ENCODE results near the gene ZFYVE26. TPM values are rescaled to one million over a fixed set of nuclear protein-coding genes. Genes with fewer than 3 reads are reported as not detected.

The ZFYVE26 gene
- total RNA-seq, 6 donors from 2014 or later: 27.7 to 153 (median 44.5) TPM

DNA sequence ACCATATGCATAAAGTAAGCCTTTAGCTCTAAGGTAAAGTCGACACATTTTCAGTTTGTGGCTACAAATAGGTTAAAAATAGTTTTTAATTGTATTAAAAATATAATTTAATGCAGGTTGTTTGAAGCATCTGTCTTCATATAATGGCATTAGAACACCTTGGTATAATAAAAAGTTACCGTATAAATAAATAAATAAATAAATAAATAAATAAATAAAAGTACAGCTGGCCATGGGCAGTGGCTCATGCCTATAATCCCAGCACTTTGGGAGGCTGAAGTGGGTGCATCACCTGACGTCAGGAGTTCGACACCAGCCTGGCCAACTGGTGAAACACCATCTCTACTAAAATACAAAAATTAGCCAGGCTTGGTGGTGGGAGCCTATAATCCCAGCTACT is 15.6 kb downstream of the ZFYVE26 start:
- ATAC-seq (ENCODE audit: low FRiP score in 2 of 2) (no peak), DNase-seq (no peak)
- Histone ChIP-seq H3K36me3 (peaks cover 63 to 100% (median 87%) of the 10 kb centered on the region in 4 donors), H3K4me1 (no peaks in the 10 kb centered on the region), H3K4me3 (no peak overlapping the region), H3K9me3 (no peaks in the 10 kb centered on the region), H3K27ac (no peak overlapping the region), H3K27me3 (no peaks in the 10 kb centered on the region)
- TF ChIP-seq EP300 (IDR thresholded peaks at IDR 0.05) (no peak), POLR2A (IDR thresholded peaks at IDR 0.05) (no peak), POLR2AphosphoS5 (IDR thresholded peaks at IDR 0.05) (no peak)
- TF ChIP-seq, protein P1, sequence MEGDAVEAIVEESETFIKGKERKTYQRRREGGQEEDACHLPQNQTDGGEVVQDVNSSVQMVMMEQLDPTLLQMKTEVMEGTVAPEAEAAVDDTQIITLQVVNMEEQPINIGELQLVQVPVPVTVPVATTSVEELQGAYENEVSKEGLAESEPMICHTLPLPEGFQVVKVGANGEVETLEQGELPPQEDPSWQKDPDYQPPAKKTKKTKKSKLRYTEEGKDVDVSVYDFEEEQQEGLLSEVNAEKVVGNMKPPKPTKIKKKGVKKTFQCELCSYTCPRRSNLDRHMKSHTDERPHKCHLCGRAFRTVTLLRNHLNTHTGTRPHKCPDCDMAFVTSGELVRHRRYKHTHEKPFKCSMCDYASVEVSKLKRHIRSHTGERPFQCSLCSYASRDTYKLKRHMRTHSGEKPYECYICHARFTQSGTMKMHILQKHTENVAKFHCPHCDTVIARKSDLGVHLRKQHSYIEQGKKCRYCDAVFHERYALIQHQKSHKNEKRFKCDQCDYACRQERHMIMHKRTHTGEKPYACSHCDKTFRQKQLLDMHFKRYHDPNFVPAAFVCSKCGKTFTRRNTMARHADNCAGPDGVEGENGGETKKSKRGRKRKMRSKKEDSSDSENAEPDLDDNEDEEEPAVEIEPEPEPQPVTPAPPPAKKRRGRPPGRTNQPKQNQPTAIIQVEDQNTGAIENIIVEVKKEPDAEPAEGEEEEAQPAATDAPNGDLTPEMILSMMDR (IDR thresholded peaks at IDR 0.05): no peak
- WGBS, 2 donors: 95 to 97% methylated on average over 4 of the region's 4 CpGs

DNA sequence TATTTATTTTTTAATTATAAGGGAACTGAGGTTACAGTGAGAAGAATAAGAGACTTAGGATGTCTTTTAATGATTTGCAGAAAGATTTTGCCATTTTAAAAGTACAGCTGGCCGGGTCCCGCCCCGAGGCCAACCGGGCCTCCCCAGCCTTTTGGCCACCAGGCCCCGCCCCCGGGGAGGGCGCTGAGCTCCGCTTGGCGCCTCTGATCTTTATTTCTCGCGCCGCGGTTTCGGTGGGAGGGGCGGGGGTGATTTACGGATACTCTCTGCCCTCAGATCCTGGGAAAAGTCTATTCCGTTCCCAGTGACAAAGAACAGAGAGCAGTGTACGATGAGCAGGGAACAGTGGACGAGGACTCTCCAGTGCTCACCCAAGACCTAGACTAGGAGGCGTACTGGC is 17.7 kb downstream of the ZFYVE26 start:
- no peak overlapping the region for H3K4me3 ChIP-seq
- H3K36me3 ChIP-seq: peaks cover 60 to 100% (median 85%) of the 10 kb centered on the region in 4 donors
- DNase-seq (peak in 1 of 2 donors; percentile 67), ATAC-seq (ENCODE audit: low FRiP score in 2 of 2) (no peak)
- H3K27me3 ChIP-seq: no peaks in the 10 kb centered on the region
- no peak overlapping the region for H3K27ac ChIP-seq
- H3K9me3 ChIP-seq: no peaks in the 10 kb centered on the region
- WGBS, 2 donors: 86 to 94% methylated on average over 20 of the region's 20 CpGs
- TF ChIP-seq POLR2AphosphoS5 (IDR thresholded peaks at IDR 0.05) (no peak), POLR2A (IDR thresholded peaks at IDR 0.05) (no peak), EP300 (IDR thresholded peaks at IDR 0.05) (no peak)
- TF ChIP-seq, protein P1 (IDR thresholded peaks at IDR 0.05): no peak
- no peaks in the 10 kb centered on the region for H3K4me1 ChIP-seq

DNA sequence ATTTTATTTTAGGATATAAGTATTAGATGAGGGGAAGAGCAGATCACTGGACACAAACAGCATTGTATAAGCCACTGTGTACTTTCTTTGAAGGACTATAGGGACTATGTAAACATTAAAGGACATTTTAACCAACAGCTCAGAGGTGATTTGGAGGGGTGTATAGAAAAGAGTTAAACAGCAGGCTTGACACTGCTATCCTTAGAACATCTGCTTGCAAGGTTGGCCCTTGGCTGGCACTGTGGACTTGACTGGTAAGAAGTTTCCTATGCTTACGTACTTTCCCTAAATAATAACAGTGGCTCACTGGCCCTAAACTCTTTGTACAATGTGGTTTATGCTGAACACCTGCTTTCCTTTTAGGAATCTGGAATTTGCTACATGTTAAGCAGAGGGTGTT is 28.7 kb downstream of the ZFYVE26 start:
- H3K4me3 ChIP-seq: no peak overlapping the region
- no peaks in the 10 kb centered on the region for H3K4me1 ChIP-seq
- H3K27ac ChIP-seq: no peak overlapping the region
- H3K27me3 ChIP-seq: no peaks in the 10 kb centered on the region
- WGBS, 2 donors: 92 to 100% methylated on average over 1 of the region's 1 CpG
- no peaks in the 10 kb centered on the region for H3K9me3 ChIP-seq
- TF ChIP-seq, protein P1 (IDR thresholded peaks at IDR 0.05): no peak
- TF ChIP-seq EP300 (IDR thresholded peaks at IDR 0.05) (no peak), POLR2AphosphoS5 (IDR thresholded peaks at IDR 0.05) (no peak), POLR2A (IDR thresholded peaks at IDR 0.05) (no peak)
- DNase-seq (no peak), ATAC-seq (ENCODE audit: low FRiP score in 2 of 2) (no peak)
- peaks cover 62 to 100% (median 80%) of the 10 kb centered on the region in 4 donors for H3K36me3 ChIP-seq

DNA sequence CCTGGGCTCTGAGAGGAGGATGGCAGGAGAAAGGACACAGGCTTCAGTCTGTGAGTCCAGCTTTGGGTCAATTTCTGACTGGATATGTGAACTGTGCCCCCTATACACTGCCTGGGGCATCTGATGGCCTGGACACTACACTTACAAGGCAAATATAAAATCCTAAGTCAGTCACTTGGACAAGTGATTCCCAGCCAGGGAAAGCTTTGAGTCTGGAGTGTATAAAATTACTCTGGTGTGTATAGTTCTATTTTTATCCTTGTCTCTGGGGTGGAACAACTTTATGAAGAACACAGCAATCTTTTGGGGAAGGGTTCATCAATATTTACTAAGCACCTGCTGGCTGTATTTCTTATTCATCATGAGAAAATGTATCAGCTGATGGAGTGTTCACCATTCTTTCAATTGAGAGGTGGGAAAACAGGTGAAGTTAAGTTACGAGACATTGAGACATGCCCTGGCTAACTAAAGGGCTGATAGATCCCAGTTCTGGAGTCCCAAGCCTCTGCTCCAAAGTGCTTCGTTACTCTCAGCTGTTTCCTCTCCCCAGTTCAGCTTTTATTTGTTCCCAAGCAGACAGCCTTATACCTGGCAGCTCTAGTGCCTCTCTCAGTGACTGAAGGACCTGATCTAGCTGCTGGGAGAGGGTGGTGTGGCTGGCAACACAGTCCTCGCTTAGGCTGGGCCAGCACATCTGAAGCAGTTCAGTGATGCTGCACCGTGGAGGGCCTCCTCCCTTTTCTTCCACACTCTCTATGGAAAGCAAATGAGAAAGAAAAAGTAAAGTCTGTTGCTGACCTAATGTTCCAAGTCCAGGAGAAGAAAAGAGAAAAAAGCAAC is 30.9 kb downstream of the ZFYVE26 start:
- DNase-seq (no peak), ATAC-seq (ENCODE audit: low FRiP score in 2 of 2) (no peak)
- Histone ChIP-seq H3K27me3 (no peaks in the 10 kb centered on the region), H3K27ac (no peak overlapping the region), H3K9me3 (no peaks in the 10 kb centered on the region), H3K4me3 (no peak overlapping the region), H3K4me1 (no peaks in the 10 kb centered on the region), H3K36me3 (peaks cover 74 to 100% (median 96%) of the 10 kb centered on the region in 4 donors)
- no peak for TF ChIP-seq POLR2A (IDR thresholded peaks at IDR 0.05)
- TF ChIP-seq EP300 (IDR thresholded peaks at IDR 0.05): no peak
- no peak for TF ChIP-seq POLR2AphosphoS5 (IDR thresholded peaks at IDR 0.05)
- WGBS, 2 donors: 96% methylated on average over 4 of the region's 4 CpGs

DNA sequence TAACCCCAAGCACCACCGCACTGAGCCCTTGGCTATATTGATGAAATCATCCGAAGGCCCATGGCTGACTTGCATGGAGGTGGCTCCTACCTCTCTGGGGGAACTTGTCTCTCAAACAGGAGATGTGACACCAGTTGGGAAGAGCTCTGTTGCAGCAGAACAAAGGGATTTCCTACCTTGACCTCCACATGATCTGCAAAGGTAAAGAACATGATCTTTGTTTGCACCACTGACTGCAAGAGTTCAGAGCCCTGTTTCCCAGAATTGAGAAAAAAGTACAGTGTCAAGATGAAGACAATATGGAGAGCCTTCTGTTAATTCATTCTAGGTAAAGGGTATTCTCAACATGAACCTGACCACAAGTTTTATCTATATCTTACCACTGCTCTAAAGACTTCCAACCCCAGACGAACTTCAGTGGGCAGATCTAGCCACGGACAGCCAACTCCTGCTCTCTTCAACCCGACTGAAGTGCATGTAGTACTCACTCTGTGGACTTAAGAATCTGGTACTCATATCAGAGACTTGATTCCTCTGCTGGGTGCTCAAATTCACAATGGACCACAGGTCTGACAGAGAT is 32.1 kb downstream of the ZFYVE26 start:
- DNase-seq (no peak), ATAC-seq (ENCODE audit: low FRiP score in 2 of 2) (no peak)
- no peak for TF ChIP-seq POLR2A (IDR thresholded peaks at IDR 0.05)
- Histone ChIP-seq H3K27me3 (no peaks in the 10 kb centered on the region), H3K27ac (no peak overlapping the region), H3K36me3 (peaks cover 71 to 100% (median 95%) of the 10 kb centered on the region in 4 donors), H3K4me3 (no peak overlapping the region), H3K4me1 (no peaks in the 10 kb centered on the region), H3K9me3 (no peaks in the 10 kb centered on the region)
- WGBS, 2 donors: 83 to 85% methylated on average over 5 of the region's 5 CpGs

Measured in upper lobe of left lung (tissue), 6 donors.